Keratinocyte (primary cell): ENCODE data around the gene MTCP1. TPM values are rescaled to one million over a fixed set of nuclear protein-coding genes. Genes with fewer than 3 reads are reported as not detected.

Experiments
- DNase-seq: peaks from one replicate; pipeline ENCODE4 v3.0.0-alpha.2; 2011; ENCODE audit warnings: low read depth, missing footprints, low spot score
- FAIRE-seq: peaks from 2 replicates; lab custom pipeline; 2011; peaks lifted over from hg19 to GRCh38; lab: Jason Lieb, UNC
- H2AFZ ChIP-seq: 2 replicates; pipeline ENCODE4 v1.6.0; 2012; ENCODE audit warnings: low read length, control low read depth, inconsistent platforms; ENCODE audit not compliant: control insufficient read depth
- H3K27ac ChIP-seq: 2 replicates; pipeline ENCODE4 v1.5.1; 2011; ENCODE audit warnings: low read length; ENCODE audit not compliant: control insufficient read depth, insufficient read depth
- H3K27me3 ChIP-seq: 3 replicates; pipeline ENCODE4 v1.6.0; 2011; ENCODE audit warnings: low read length; ENCODE audit not compliant: control insufficient read depth, insufficient read depth; ENCODE audit errors: extremely low read depth
- H3K36me3 ChIP-seq, 2 experiments: 2 replicates in 1 of 2; 3 replicates in 1 of 2; pipeline ENCODE4 v1.5.1; 2011; ENCODE audit warnings: low read length in 2 of 2, mild to moderate bottlenecking in 1 of 2; ENCODE audit not compliant: control insufficient read depth in 2 of 2, insufficient read depth in 2 of 2; ENCODE audit errors: extremely low read depth in 1 of 2
- H3K4me1 ChIP-seq: 3 replicates; pipeline ENCODE4 v1.5.1; 2011; ENCODE audit warnings: low read length; ENCODE audit not compliant: control insufficient read depth, insufficient read depth; ENCODE audit errors: extremely low read depth
- H3K4me2 ChIP-seq: 3 replicates; pipeline ENCODE4 v1.6.0; 2011; ENCODE audit warnings: low read depth, low read length; ENCODE audit not compliant: control insufficient read depth, insufficient read depth; ENCODE audit errors: extremely low read depth
- H3K4me3 ChIP-seq, 3 experiments: fragments of 200-600 bp in 1 of 3; sonication (generic) in 1 of 3; 2 replicates in 2 of 3; 3 replicates in 1 of 3; pipeline ENCODE4 v1.5.1; 2011 to 2016; ENCODE audit warnings: low read length in 3 of 3, mild to moderate bottlenecking in 3 of 3, control low read depth in 2 of 3, inconsistent platforms in 1 of 3, low read depth in 1 of 3, mixed read lengths in 1 of 3, mixed run types in 1 of 3, moderate library complexity in 1 of 3; ENCODE audit not compliant: control insufficient read depth in 2 of 3, insufficient read depth in 2 of 3; ENCODE audit errors: extremely low read depth in 1 of 3
- H3K79me2 ChIP-seq: 2 replicates; pipeline ENCODE4 v1.6.0; 2012; ENCODE audit warnings: low read length; ENCODE audit not compliant: control insufficient read depth, insufficient read depth
- H3K9ac ChIP-seq: 3 replicates; pipeline ENCODE4 v1.6.0; 2011; ENCODE audit warnings: low read length; ENCODE audit not compliant: control insufficient read depth, insufficient read depth; ENCODE audit errors: extremely low read depth
- H3K9me1 ChIP-seq: 3 replicates; pipeline ENCODE4 v1.6.0; 2011; ENCODE audit warnings: low read length; ENCODE audit not compliant: control insufficient read depth, insufficient read depth; ENCODE audit errors: extremely low read depth
- H3K9me3 ChIP-seq: 2 replicates; pipeline ENCODE4 v1.5.1; 2012; ENCODE audit warnings: low read depth, low read length; ENCODE audit not compliant: control insufficient read depth
- H4K20me1 ChIP-seq: 3 replicates; pipeline ENCODE4 v1.6.0; 2011; ENCODE audit warnings: low read length; ENCODE audit not compliant: control insufficient read depth, insufficient read depth; ENCODE audit errors: extremely low read depth
- CTCF ChIP-seq, 3 experiments: IDR thresholded peaks in 1 of 3; conservative IDR thresholded peaks in 1 of 3; optimal IDR thresholded peaks in 1 of 3; 2 replicates in 2 of 3; 3 replicates in 1 of 3; pipeline versions ENCODE3 to v1.5.1; 2011; ENCODE audit warnings: low read length in 3 of 3, mild to moderate bottlenecking in 3 of 3, moderate library complexity in 2 of 3, control low read depth in 1 of 3, inconsistent platforms in 1 of 3; ENCODE audit not compliant: insufficient read depth in 2 of 3; ENCODE audit errors: extremely low read depth in 1 of 3
- EZH2 ChIP-seq: IDR thresholded peaks from one replicate; pipeline ENCODE4 v1.6.1; 2012; ENCODE audit warnings: inconsistent platforms, mild to moderate bottlenecking, low read length, moderate library complexity
- dilution Hi-C: fragments of 300-500 bp; cut with MboI; formaldehyde crosslinking; loops from one replicate; pipeline ENCODE4 v1.7.0; 2020; ENCODE audit warnings: low sequenced_read_pairs; ENCODE audit not compliant: extremely low pct_ligation_motif_present
- polyA plus RNA-seq, 5 experiments: library from polyadenylated mRNA; depleted of rRNA in 3 of 5; stranded (reverse) in 3 of 5; stranded (forward) in 1 of 5; unstranded in 1 of 5; fragments of >200 nt; gene quantifications; 1 replicate in 1 of 5; 2 replicates in 3 of 5; 3 replicates in 1 of 5; pipeline versions ENCODE4 v1.2.1 to v1.2.3, GENCODE V29; 2011 to 2012; ENCODE audit warnings: missing spikeins in 2 of 5, low read depth in 1 of 5, low replicate concordance in 1 of 5

MTCP1 gene
- polyA plus RNA-seq, 1 donor (not counting 4 experiments of a cell fraction or from before 2014, with no cell fraction given), result 20.2 TPM

GRCh38 chrX:155020591-155020990, 50.3 kb downstream of the MTCP1 start:
- no peaks in the 10 kb centered on the region for H3K4me1 ChIP-seq
- H4K20me1 ChIP-seq, result no peaks in the 10 kb centered on the region
- no peak overlapping the region for H3K27ac ChIP-seq
- no peaks in the 10 kb centered on the region for H3K79me2 ChIP-seq
- no peaks in the 10 kb centered on the region for H3K9me1 ChIP-seq
- TF ChIP-seq CTCF (optimal IDR thresholded peaks at IDR 0.05 in 1 of 3, IDR thresholded peaks at IDR 0.05 in 1 of 3, conservative IDR thresholded peaks at IDR 0.05 in 1 of 3; ENCODE audit: extremely low read depth in 1 of 3, insufficient read depth in 2 of 3, low read length in 3 of 3) (no peak), EZH2 (no peak)
- DNase-seq, result no peak
- H3K9ac ChIP-seq, result no peak overlapping the region
- no peak overlapping the region for H3K4me2 ChIP-seq
- dilution Hi-C loops, result no loop called here
- no peaks in the 10 kb centered on the region for H3K9me3 ChIP-seq
- no peak overlapping the region for H2AFZ ChIP-seq
- H3K4me3 ChIP-seq, result no peak overlapping the region
- H3K36me3 ChIP-seq, result no peaks in the 10 kb centered on the region
- no peaks in the 10 kb centered on the region for H3K27me3 ChIP-seq
- FAIRE-seq, result no peak

Other genes starting within 250 kb of the MTCP1 start
- not detected in 3 replicates for gene SMIM9, start 236.5 kb downstream of the MTCP1 start, polyA plus RNA-seq
- 1.8 to 3.5 TPM (median 2.8 TPM) in 3 replicates for gene F8A1, start 184.8 kb downstream of the MTCP1 start, polyA plus RNA-seq
- gene F8, start 48.4 kb downstream of the MTCP1 start, polyA plus RNA-seq, result 1.0 to 1.5 TPM (median 1.3 TPM) in 3 replicates
- gene FUNDC2, start 44.3 kb downstream of the MTCP1 start, polyA plus RNA-seq, result 83.8 to 98.1 TPM (median 93.9 TPM) in 3 replicates
- gene CMC4, start within 50 bp of the MTCP1 start, polyA plus RNA-seq, result 9.1 to 10.1 TPM (median 9.8 TPM) in 3 replicates
- gene BRCC3, start 372 bp upstream of the MTCP1 start, polyA plus RNA-seq, result 18.5 to 25.5 TPM (median 24.8 TPM) in 3 replicates
- gene VBP1, start 145.3 kb upstream of the MTCP1 start, polyA plus RNA-seq, result 27.9 to 66.8 TPM (median 35.6 TPM) in 3 replicates
- 0.05 to 0.07 TPM in 2 of 3 replicates, not detected in the other for gene RAB39B, start 193.4 kb upstream of the MTCP1 start, polyA plus RNA-seq